Measurements from ENCODE around the gene MAP3K10.

The MAP3K10 gene

GRCh38 chr19:40233811-40234389, 42.7 kb downstream of the MAP3K10 start:
- no peak for DNase-seq (ENCODE audit: low read depth)

- no peak for DNase-seq (ENCODE audit: low read depth)
Measured at GRCh38 chr19:40234429-40235237, 43.4 kb downstream of the MAP3K10 start.

- no peak for DNase-seq (ENCODE audit: low read depth)
Measured at GRCh38 chr19:40235238-40236025, 44.2 kb downstream of the MAP3K10 start.

GRCh38 chr19:40236026-40236355, 44.8 kb downstream of the MAP3K10 start:
- DNase-seq (ENCODE audit: low read depth), result no peak

GRCh38 chr19:40236366-40236765, 45.1 kb downstream of the MAP3K10 start:
- DNase-seq (ENCODE audit: low read depth), result no peak

- no peak for DNase-seq (ENCODE audit: low read depth)
Measured at GRCh38 chr19:40237791-40238190, 46.6 kb downstream of the MAP3K10 start.

GRCh38 chr19:40238775-40239174, 47.5 kb downstream of the MAP3K10 start:
- DNase-seq (ENCODE audit: low read depth), result no peak

- no peak for DNase-seq (ENCODE audit: low read depth)
Measured at GRCh38 chr19:40239415-40240226, 48.4 kb downstream of the MAP3K10 start.

GRCh38 chr19:40240332-40240731, 49.1 kb downstream of the MAP3K10 start:
- no peak for DNase-seq (ENCODE audit: low read depth)

GRCh38 chr19:40241125-40241808, 50.0 kb downstream of the MAP3K10 start:
- no peak for DNase-seq (ENCODE audit: low read depth)

GRCh38 chr19:40241809-40242384, 50.7 kb downstream of the MAP3K10 start:
- DNase-seq (ENCODE audit: low read depth), result no peak

- no peak for DNase-seq (ENCODE audit: low read depth)
Measured at GRCh38 chr19:40242480-40242879, 51.3 kb downstream of the MAP3K10 start.

- DNase-seq (ENCODE audit: low read depth), result no peak
Measured at GRCh38 chr19:40243181-40243580, 52.0 kb downstream of the MAP3K10 start.

GRCh38 chr19:40244579-40245317, 53.5 kb downstream of the MAP3K10 start:
- no peak for DNase-seq (ENCODE audit: low read depth)

GRCh38 chr19:40245506-40246128, 54.4 kb downstream of the MAP3K10 start:
- DNase-seq (ENCODE audit: low read depth), result no peak

- DNase-seq (ENCODE audit: low read depth), result no peak
Measured at GRCh38 chr19:40246292-40247073, 55.3 kb downstream of the MAP3K10 start.

- no peak for DNase-seq (ENCODE audit: low read depth)
Measured at GRCh38 chr19:40247178-40247577, 56.0 kb downstream of the MAP3K10 start.

GRCh38 chr19:40247735-40248262, 56.6 kb downstream of the MAP3K10 start:
- no peak for DNase-seq (ENCODE audit: low read depth)

GRCh38 chr19:40249201-40249600, 58.0 kb downstream of the MAP3K10 start:
- DNase-seq (ENCODE audit: low read depth), result no peak

All from stimulated activated CD8-positive, alpha-beta memory T cell treated with anti-CD3 and anti-CD28 coated beads, Interleukin-15, amount 100 ng/mL, for 1 hour (primary cell).